ENCODE data around the gene SSX4. TPM values are rescaled to one million over a fixed set of nuclear protein-coding genes. Genes with fewer than 3 reads are reported as not detected.

SSX4 gene
- total RNA-seq, 1 experiment from 2014 or later, result not detected

Other genes starting within 250 kb of the SSX4 start
- gene SSX5, start 186.7 kb upstream of the SSX4 start, total RNA-seq (2014; rRNA removed; shearing (Covaris generic)), result not detected in 2 replicates
- gene SSX1, start 128.1 kb upstream of the SSX4 start, total RNA-seq (2014; rRNA removed; shearing (Covaris generic)), result not detected in 2 replicates
- gene SSX3, start 26.8 kb upstream of the SSX4 start, total RNA-seq (2014; rRNA removed; shearing (Covaris generic)), result not detected in 2 replicates
- not detected in 2 replicates for gene SSX4B, start 28.4 kb downstream of the SSX4 start, total RNA-seq (2014; rRNA removed; shearing (Covaris generic))
- gene SLC38A5, start 86.7 kb downstream of the SSX4 start, total RNA-seq (2014; rRNA removed; shearing (Covaris generic)), result 13.8 and 15.4 TPM in 2 replicates
- gene FTSJ1, start 92.7 kb downstream of the SSX4 start, total RNA-seq (2014; rRNA removed; shearing (Covaris generic)), result 28.0 and 29.4 TPM in 2 replicates
- 6.2 and 9.8 TPM in 2 replicates for gene PORCN, start 125.5 kb downstream of the SSX4 start, total RNA-seq (2014; rRNA removed; shearing (Covaris generic))
- gene EBP, start 138.3 kb downstream of the SSX4 start, total RNA-seq (2014; rRNA removed; shearing (Covaris generic)), result 61.7 and 71.9 TPM in 2 replicates
- 4.3 and 4.6 TPM in 2 replicates for gene TBC1D25, start 156.2 kb downstream of the SSX4 start, total RNA-seq (2014; rRNA removed; shearing (Covaris generic))
- 117 and 135 TPM in 2 replicates for gene RBM3, start 190.9 kb downstream of the SSX4 start, total RNA-seq (2014; rRNA removed; shearing (Covaris generic))
- 19.9 and 23.6 TPM in 2 replicates for gene WDR13, start 214.0 kb downstream of the SSX4 start, total RNA-seq (2014; rRNA removed; shearing (Covaris generic))

Measured in SJCRH30 (cell line).